ENCODE measurements around the gene EDIL3.

DNA sequence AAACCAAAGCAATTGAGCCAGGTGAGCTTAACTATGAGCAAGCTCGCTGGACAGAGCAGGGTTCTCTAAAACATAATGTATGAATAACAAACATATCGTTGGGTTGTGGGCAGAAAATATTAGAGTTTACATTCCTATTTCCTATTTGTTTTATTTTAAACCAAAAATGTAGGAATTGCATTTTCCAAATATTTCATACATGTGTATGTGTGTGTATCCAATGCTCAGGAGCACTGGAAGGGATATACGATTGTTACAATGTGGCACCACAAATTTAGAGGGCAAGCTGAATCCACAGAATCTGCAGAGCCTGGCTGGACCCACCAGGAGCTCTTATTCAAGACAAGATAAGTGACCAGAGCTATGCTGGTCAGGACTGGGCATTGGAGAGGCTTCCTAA is 338.7 kb downstream of the EDIL3 start:
- TF ChIP-seq, protein P1, sequence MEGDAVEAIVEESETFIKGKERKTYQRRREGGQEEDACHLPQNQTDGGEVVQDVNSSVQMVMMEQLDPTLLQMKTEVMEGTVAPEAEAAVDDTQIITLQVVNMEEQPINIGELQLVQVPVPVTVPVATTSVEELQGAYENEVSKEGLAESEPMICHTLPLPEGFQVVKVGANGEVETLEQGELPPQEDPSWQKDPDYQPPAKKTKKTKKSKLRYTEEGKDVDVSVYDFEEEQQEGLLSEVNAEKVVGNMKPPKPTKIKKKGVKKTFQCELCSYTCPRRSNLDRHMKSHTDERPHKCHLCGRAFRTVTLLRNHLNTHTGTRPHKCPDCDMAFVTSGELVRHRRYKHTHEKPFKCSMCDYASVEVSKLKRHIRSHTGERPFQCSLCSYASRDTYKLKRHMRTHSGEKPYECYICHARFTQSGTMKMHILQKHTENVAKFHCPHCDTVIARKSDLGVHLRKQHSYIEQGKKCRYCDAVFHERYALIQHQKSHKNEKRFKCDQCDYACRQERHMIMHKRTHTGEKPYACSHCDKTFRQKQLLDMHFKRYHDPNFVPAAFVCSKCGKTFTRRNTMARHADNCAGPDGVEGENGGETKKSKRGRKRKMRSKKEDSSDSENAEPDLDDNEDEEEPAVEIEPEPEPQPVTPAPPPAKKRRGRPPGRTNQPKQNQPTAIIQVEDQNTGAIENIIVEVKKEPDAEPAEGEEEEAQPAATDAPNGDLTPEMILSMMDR (IDR thresholded peaks at IDR 0.05 in 4 of 5, conservative IDR thresholded peaks at IDR 0.05 in 1 of 5): no peak
- TF ChIP-seq POLR2A (IDR thresholded peaks at IDR 0.05): no peak
